ENCODE results near the gene AMIGO3.

- TF ChIP-seq CTCF (IDR thresholded peaks at IDR 0.05 in 2 of 3, conservative IDR thresholded peaks at IDR 0.05 in 1 of 3; ENCODE audit: borderline replicate concordance in 1 of 3, insufficient read depth in 1 of 3, low read depth in 2 of 3, low read length in 2 of 3) (no peak), JUND (IDR thresholded peaks at IDR 0.05) (no peak), POLR2A (IDR thresholded peaks at IDR 0.05; ENCODE audit: borderline replicate concordance, extremely low read depth, insufficient read depth, insufficient read length) (no peak), EZH2 (IDR thresholded peaks at IDR 0.05) (no peak), EZH2phosphoT487 (IDR thresholded peaks at IDR 0.05; ENCODE audit: borderline replicate concordance) (no peak), FOSL1 (IDR thresholded peaks at IDR 0.05; ENCODE audit: low read depth) (no peak), CEBPB (IDR thresholded peaks at IDR 0.05; ENCODE audit: low read depth) (no peak), ZBTB33 (IDR thresholded peaks at IDR 0.05; ENCODE audit: extremely low read depth, insufficient replicate concordance, low read length) (no peak), EGR1 (IDR thresholded peaks at IDR 0.05; ENCODE audit: low read depth) (no peak), REST (IDR thresholded peaks at IDR 0.05; ENCODE audit: low read depth) (no peak)
These were observed 28.5 kb upstream of the AMIGO3 start for GRCh38 chr3:49747792-49748480.

All from HCT116 (cell line).